ENCODE data around the gene UBC. TPM values are rescaled to one million over a fixed set of nuclear protein-coding genes. Genes with fewer than 3 reads are reported as not detected.

UBC gene
- total RNA-seq = 1,000 to 10,000 TPM; 1,036 to 1,066 TPM

- Mint-ChIP-seq H3K4me1 (ENCODE audit: low read depth) (peaks cover 75% of the 10 kb centered on the region), H3K27ac (peak within 1 kb of the TSS; percentile 100), H3K27me3 (ENCODE audit: low read depth) (peaks cover 6% of the 10 kb centered on the region), H3K9me3 (no peaks in the 10 kb centered on the region), H3K36me3 (ENCODE audit: low read depth) (peaks cover 37% of the 10 kb centered on the region), H3K4me3 (peak within 1 kb of the TSS; percentile 98)
- peak; percentile 86 for DNase-seq
- intact Hi-C loops (cut with micrococcal nuclease) = loop anchor here (1.0 to 5.0 kb wide), 7 partner anchors 13 to 1547 kb away; partner anchors contain the start of genes ATP6V0A2, KMT5A, NCOR2 and RILPL2
- CTCF ChIA-PET = interaction anchor here (0.6 to 9.2 kb wide), 3 partner anchors 9 to 25 kb away, joined by 3 to 113 read pairs (median 27); no protein-coding TSS in a partner anchor
These were observed at the start of gene UBC for GRCh38 chr12:124914392-124915238. TSS of gene UBC (minus strand) at chr12:124914650. CDS start at chr12:124913771, 879 bp downstream.

GRCh38 chr12:124963211-124963610 is 48.8 kb upstream of the UBC start:
- CTCF ChIA-PET = interaction anchor here (1.0 kb wide), 1 partner anchor 56 kb away, joined by 3 read pairs; no protein-coding TSS in a partner anchor
- intact Hi-C loops (cut with micrococcal nuclease) = no loop called here
- Mint-ChIP-seq H3K36me3 (ENCODE audit: low read depth) (peaks cover 34% of the 10 kb centered on the region), H3K27ac (no peak overlapping the region), H3K9me3 (no peaks in the 10 kb centered on the region), H3K4me1 (ENCODE audit: low read depth) (no peaks in the 10 kb centered on the region), H3K4me3 (no peak overlapping the region), H3K27me3 (ENCODE audit: low read depth) (no peaks in the 10 kb centered on the region)
- DNase-seq = no peak

DNA sequence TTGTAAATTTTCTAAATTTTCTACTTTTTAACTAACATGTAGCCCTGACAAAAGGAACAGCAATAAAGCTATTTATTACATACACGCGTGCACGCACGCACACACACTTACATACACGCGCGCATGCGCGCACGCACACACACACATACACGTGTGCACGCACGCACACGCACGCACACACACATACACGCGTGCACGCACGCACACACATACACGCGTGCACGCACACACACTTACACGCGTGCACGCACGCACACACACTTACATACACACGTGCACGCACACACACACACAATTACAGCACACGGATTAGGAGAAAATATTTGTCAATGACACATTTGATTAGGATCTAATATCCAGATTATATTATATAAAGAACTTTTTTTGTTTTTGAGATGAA is 46.6 kb upstream of the UBC start:
- Mint-ChIP-seq H3K27me3 (ENCODE audit: low read depth) (no peaks in the 10 kb centered on the region), H3K27ac (no peak overlapping the region), H3K4me3 (no peak overlapping the region), H3K9me3 (no peaks in the 10 kb centered on the region), H3K36me3 (ENCODE audit: low read depth) (peaks cover 43% of the 10 kb centered on the region), H3K4me1 (ENCODE audit: low read depth) (no peaks in the 10 kb centered on the region)
- CTCF ChIA-PET = interaction anchor here (1.0 kb wide), 1 partner anchor 23 kb away, joined by 3 read pairs; no protein-coding TSS in a partner anchor
- intact Hi-C loops (cut with micrococcal nuclease) = no loop called here
- DNase-seq = no peak

GRCh38 chr12:124956571-124956970 is 42.1 kb upstream of the UBC start:
- CTCF ChIA-PET = interaction anchor here (0.6 to 1.0 kb wide), 3 partner anchors 19 to 50 kb away, joined by 3 to 4 read pairs (median 3); no protein-coding TSS in a partner anchor
- Mint-ChIP-seq H3K27ac (no peak overlapping the region), H3K36me3 (ENCODE audit: low read depth) (peaks cover 30% of the 10 kb centered on the region), H3K4me3 (no peak overlapping the region), H3K27me3 (ENCODE audit: low read depth) (no peaks in the 10 kb centered on the region), H3K4me1 (ENCODE audit: low read depth) (no peaks in the 10 kb centered on the region), H3K9me3 (no peaks in the 10 kb centered on the region)
- intact Hi-C loops (cut with micrococcal nuclease) = no loop called here
- DNase-seq = no peak

GRCh38 chr12:124954771-124955170 is 40.3 kb upstream of the UBC start:
- Mint-ChIP-seq H3K36me3 (ENCODE audit: low read depth) (peaks cover 31% of the 10 kb centered on the region), H3K4me1 (ENCODE audit: low read depth) (no peaks in the 10 kb centered on the region), H3K27me3 (ENCODE audit: low read depth) (no peaks in the 10 kb centered on the region), H3K4me3 (no peak overlapping the region), H3K9me3 (no peaks in the 10 kb centered on the region), H3K27ac (no peak overlapping the region)
- DNase-seq = no peak
- CTCF ChIA-PET = interaction anchor here (1.3 to 2.1 kb wide), 2 partner anchors 14 to 31 kb away, joined by 3 to 10 read pairs; no protein-coding TSS in a partner anchor
- intact Hi-C loops (cut with micrococcal nuclease) = no loop called here

DNA sequence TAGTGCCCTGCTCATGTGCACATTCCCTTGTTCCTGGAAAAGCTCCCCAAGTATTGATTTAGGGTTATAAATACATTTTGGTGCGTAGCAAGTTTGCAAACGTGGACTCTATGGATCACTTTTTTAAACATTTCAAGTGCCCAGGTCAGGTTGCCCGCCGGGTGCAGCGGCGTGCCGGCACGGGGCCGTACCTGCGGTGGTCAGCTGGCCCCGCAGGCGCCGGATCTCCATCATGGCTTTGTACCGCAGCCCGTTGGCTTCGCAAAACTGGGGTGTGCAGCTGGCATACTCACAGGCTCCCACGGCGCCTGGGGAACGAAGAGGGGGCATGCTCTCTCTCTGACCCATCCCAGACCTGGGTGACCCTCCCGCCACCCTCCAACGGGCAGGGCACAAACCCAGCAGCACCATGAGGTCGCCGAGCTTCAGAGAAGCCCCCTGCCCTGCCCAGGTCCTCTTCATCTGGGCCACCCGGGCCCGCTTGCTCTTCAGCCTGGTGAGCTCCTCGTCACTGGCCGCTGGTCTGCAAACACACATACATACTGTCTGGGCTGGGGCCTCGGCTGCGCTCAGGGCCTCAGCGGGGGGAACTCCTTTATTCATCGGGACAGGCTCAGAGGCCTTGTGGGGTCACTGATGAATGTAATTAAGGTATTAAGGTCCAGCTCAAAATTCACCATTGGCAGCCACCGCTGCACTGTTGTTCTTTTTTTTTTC is 39.4 kb upstream of the UBC start:
- H3K4me3 Mint-ChIP-seq = no peak overlapping the region
- CTCF ChIA-PET = interaction anchor here (2.1 kb wide), 1 partner anchor 13 kb away, joined by 10 read pairs; no protein-coding TSS in a partner anchor
- H3K9me3 Mint-ChIP-seq = no peaks in the 10 kb centered on the region
- H3K4me1 Mint-ChIP-seq (ENCODE audit: low read depth) = no peaks in the 10 kb centered on the region
- DNase-seq = no peak
- peaks cover 29% of the 10 kb centered on the region for H3K36me3 Mint-ChIP-seq (ENCODE audit: low read depth)
- no peaks in the 10 kb centered on the region for H3K27me3 Mint-ChIP-seq (ENCODE audit: low read depth)
- intact Hi-C loops (cut with micrococcal nuclease) = no loop called here
- H3K27ac Mint-ChIP-seq = no peak overlapping the region

GRCh38 chr12:124952801-124953200 is 38.4 kb upstream of the UBC start:
- intact Hi-C loops (cut with micrococcal nuclease) = no loop called here
- no peak for DNase-seq
- Mint-ChIP-seq H3K36me3 (ENCODE audit: low read depth) (peaks cover 26% of the 10 kb centered on the region), H3K4me3 (no peak overlapping the region), H3K4me1 (ENCODE audit: low read depth) (no peaks in the 10 kb centered on the region), H3K27me3 (ENCODE audit: low read depth) (no peaks in the 10 kb centered on the region), H3K27ac (no peak overlapping the region), H3K9me3 (no peaks in the 10 kb centered on the region)
- CTCF ChIA-PET = interaction anchor here (1.6 kb wide), 1 partner anchor 13 kb away, joined by 3 read pairs; no protein-coding TSS in a partner anchor

DNA sequence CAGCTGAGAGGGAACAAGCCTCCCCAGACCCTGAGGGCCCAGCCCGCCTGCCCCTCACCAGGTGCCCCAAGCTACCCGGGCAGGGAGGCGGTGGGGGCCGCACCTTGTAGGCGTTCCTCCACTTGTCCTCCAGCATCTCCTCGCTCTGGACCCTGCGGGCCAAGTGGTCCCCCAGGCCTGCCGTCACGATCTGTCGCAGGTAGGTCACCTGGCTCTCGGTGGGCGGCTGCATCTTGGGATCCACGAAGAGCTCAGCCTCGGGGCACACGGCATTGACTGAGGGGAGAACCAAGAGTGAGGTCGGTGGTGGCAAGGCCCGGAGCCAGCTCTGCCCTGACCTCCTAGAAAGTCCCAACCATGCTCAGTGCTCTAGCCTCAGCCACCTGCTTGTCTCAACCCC is 37.8 kb upstream of the UBC start:
- no peaks in the 10 kb centered on the region for H3K27me3 Mint-ChIP-seq (ENCODE audit: low read depth)
- no peaks in the 10 kb centered on the region for H3K9me3 Mint-ChIP-seq
- H3K4me1 Mint-ChIP-seq (ENCODE audit: low read depth) = no peaks in the 10 kb centered on the region
- no peak for DNase-seq
- intact Hi-C loops (cut with micrococcal nuclease) = no loop called here
- peaks cover 22% of the 10 kb centered on the region for H3K36me3 Mint-ChIP-seq (ENCODE audit: low read depth)
- CTCF ChIA-PET = interaction anchor here (1.6 kb wide), 1 partner anchor 12 kb away, joined by 3 read pairs; no protein-coding TSS in a partner anchor
- H3K4me3 Mint-ChIP-seq = no peak overlapping the region
- H3K27ac Mint-ChIP-seq = no peak overlapping the region

GRCh38 chr12:124949779-124950728 is 35.6 kb upstream of the UBC start:
- H3K36me3 Mint-ChIP-seq (ENCODE audit: low read depth) = peaks cover 23% of the 10 kb centered on the region
- H3K4me3 Mint-ChIP-seq = no peak overlapping the region
- no peak for DNase-seq
- CTCF ChIA-PET = interaction anchor here (0.6 to 1.7 kb wide), 2 partner anchors 9 to 12 kb away, joined by 3 read pairs; no protein-coding TSS in a partner anchor
- H3K4me1 Mint-ChIP-seq (ENCODE audit: low read depth) = no peaks in the 10 kb centered on the region
- no peak overlapping the region for H3K27ac Mint-ChIP-seq
- H3K27me3 Mint-ChIP-seq (ENCODE audit: low read depth) = no peaks in the 10 kb centered on the region
- intact Hi-C loops (cut with micrococcal nuclease) = no loop called here
- H3K9me3 Mint-ChIP-seq = no peaks in the 10 kb centered on the region

DNA sequence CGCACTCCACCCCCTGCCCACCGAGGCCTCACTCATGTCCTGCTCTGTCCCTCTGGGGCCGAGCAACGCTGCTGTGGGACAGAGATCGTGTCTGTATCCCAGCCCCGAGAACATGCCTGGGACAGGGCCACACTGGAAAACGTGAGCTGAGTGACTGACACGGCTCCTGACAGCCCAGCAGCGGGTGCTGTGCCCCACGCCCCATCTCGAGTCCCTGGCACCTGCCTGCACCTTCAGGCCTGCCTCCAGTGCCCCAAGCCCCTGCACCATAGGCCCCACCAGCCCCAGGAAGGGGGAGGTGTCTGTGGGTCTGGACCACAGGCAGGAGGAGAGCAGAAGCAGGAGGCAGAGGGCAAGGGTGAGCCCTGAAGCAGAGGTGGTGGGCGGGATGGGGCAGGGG is 34.6 kb upstream of the UBC start:
- no peaks in the 10 kb centered on the region for H3K27me3 Mint-ChIP-seq (ENCODE audit: low read depth)
- intact Hi-C loops (cut with micrococcal nuclease) = no loop called here
- H3K27ac Mint-ChIP-seq = peak overlapping the region; percentile 66
- H3K4me1 Mint-ChIP-seq (ENCODE audit: low read depth) = no peaks in the 10 kb centered on the region
- CTCF ChIA-PET = no interaction called here
- peaks cover 21% of the 10 kb centered on the region for H3K36me3 Mint-ChIP-seq (ENCODE audit: low read depth)
- DNase-seq = no peak
- no peak overlapping the region for H3K4me3 Mint-ChIP-seq
- no peaks in the 10 kb centered on the region for H3K9me3 Mint-ChIP-seq

DNA sequence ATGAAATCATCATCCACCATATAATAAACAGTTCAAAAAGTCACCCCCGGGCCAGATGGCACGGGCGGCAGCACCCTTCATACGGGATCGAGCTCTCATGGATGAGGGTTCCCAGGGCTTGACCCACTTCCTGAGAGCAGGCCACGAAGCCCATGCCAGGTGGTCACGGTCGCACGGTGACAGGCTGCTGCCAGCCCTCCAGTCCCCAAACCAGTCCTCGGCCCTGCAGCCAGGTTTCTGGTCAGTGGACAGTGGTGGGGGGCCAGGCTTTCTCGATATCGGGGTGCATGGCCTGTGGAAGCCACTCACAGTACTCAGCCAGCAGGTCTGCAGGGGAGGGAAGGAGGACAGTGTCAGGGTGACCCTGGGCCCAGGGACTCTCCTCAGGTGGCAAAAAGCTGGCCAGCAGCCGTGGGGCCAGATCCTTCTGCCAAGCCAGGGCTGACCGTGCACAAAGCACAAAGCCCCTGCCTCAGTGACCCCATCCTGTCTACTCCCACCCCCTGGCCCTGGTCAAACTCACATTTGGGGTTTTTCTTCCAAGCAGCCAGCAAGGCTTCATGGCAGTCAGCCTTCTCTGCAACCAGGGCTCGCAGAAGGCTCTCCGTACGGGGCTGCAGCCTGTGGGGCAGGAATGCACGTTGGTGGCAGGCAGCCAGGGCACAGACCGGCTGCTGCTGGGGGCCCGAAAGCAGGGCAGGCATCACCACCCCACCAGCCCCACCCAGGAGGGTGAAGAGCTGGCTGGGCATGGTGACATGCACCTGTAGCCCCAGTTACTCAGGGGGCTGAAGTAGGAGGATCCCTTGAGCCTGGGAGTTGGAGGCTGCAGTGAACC is 33.3 kb upstream of the UBC start:
- H3K27me3 Mint-ChIP-seq (ENCODE audit: low read depth) = no peaks in the 10 kb centered on the region
- CTCF ChIA-PET = interaction anchor here (1.2 kb wide), 1 partner anchor 41 kb away, joined by 5 read pairs; no protein-coding TSS in a partner anchor
- no peak for DNase-seq
- intact Hi-C loops (cut with micrococcal nuclease) = no loop called here
- no peak overlapping the region for H3K27ac Mint-ChIP-seq
- no peaks in the 10 kb centered on the region for H3K4me1 Mint-ChIP-seq (ENCODE audit: low read depth)
- H3K4me3 Mint-ChIP-seq = no peak overlapping the region
- no peaks in the 10 kb centered on the region for H3K9me3 Mint-ChIP-seq
- H3K36me3 Mint-ChIP-seq (ENCODE audit: low read depth) = peaks cover 19% of the 10 kb centered on the region
